Loucy (cell line): ENCODE measurements around the gene ASTN2.

Source experiments
- H2AFZ ChIP-seq: fragments of 200-600 bp; sonication (generic); 2 replicates; pipeline ENCODE4 v1.6.0; 2016; ENCODE audit warnings: antibody characterized with exemption, mild to moderate bottlenecking, low read length, moderate library complexity
- H3F3A ChIP-seq: fragments of 200-600 bp; 2 replicates; pipeline ENCODE4 v1.6.0; 2016; ENCODE audit warnings: antibody characterized with exemption, low read depth, mild to moderate bottlenecking
- H3K27me3 ChIP-seq: fragments of 200-600 bp; sonication (generic); 2 replicates; pipeline ENCODE4 v1.6.1; 2014; ENCODE audit warnings: low read length, mild to moderate bottlenecking; ENCODE audit not compliant: insufficient read depth, poor library complexity, severe bottlenecking
- H3K36me3 ChIP-seq: fragments of 200-600 bp; sonication (generic); 2 replicates; pipeline ENCODE4 v1.6.1; 2016; ENCODE audit warnings: low read length; ENCODE audit not compliant: insufficient read depth
- H3K4me1 ChIP-seq: fragments of 200-600 bp; sonication (generic); 2 replicates; pipeline ENCODE4 v1.5.1; 2014; ENCODE audit warnings: low read length, mild to moderate bottlenecking; ENCODE audit not compliant: insufficient read depth, poor library complexity, severe bottlenecking
- H3K4me2 ChIP-seq: fragments of 200-600 bp; sonication (generic); 2 replicates; pipeline ENCODE4 v1.6.0; 2014; ENCODE audit warnings: antibody characterized with exemption, low read length, low read depth, mild to moderate bottlenecking; ENCODE audit not compliant: poor library complexity, severe bottlenecking
- H3K4me3 ChIP-seq: fragments of 200-600 bp; sonication (generic); 2 replicates; pipeline ENCODE4 v1.5.1; 2014; ENCODE audit warnings: low read length, mild to moderate bottlenecking, mixed read lengths; ENCODE audit not compliant: poor library complexity, severe bottlenecking
- H3K79me2 ChIP-seq: fragments of 200-600 bp; sonication (generic); 2 replicates; pipeline ENCODE4 v1.6.1; 2014; ENCODE audit warnings: low read length; ENCODE audit not compliant: insufficient read depth
- H3K9ac ChIP-seq: fragments of 200-600 bp; sonication (generic); 2 replicates; pipeline ENCODE4 v1.6.0; 2014; ENCODE audit warnings: mild to moderate bottlenecking, low read depth, low read length, moderate library complexity; ENCODE audit not compliant: poor library complexity, severe bottlenecking
- H3K9me2 ChIP-seq: fragments of 200-600 bp; sonication (generic); replicated peaks from 2 replicates; pipeline ENCODE4 v1.6.1; 2016; ENCODE audit warnings: low read depth, low read length, mixed read lengths
- H3K9me3 ChIP-seq: fragments of 200-600 bp; sonication (generic); 2 replicates; pipeline ENCODE4 v1.6.1; 2014; ENCODE audit warnings: mild to moderate bottlenecking, antibody characterized with exemption, low read length, low read depth; ENCODE audit not compliant: insufficient read depth
- H4K20me1 ChIP-seq: fragments of 200-600 bp; sonication (generic); 2 replicates; pipeline ENCODE4 v1.6.0; 2014; ENCODE audit warnings: antibody characterized with exemption, low read length, mild to moderate bottlenecking; ENCODE audit not compliant: insufficient read depth, poor library complexity, severe bottlenecking
- CTCF ChIP-seq: fragments of 200-600 bp; sonication (generic); conservative IDR thresholded peaks from 2 replicates; pipeline ENCODE4 v1.5.1; 2014; ENCODE audit warnings: mild to moderate bottlenecking, antibody characterized with exemption, low read length
- EZH2phosphoT487 ChIP-seq: fragments of 200-600 bp; IDR thresholded peaks from 2 replicates; pipeline ENCODE4 v1.6.1; 2018; ENCODE audit warnings: antibody characterized with exemption, mild to moderate bottlenecking, moderate library complexity, borderline replicate concordance

Gene ASTN2

DNA sequence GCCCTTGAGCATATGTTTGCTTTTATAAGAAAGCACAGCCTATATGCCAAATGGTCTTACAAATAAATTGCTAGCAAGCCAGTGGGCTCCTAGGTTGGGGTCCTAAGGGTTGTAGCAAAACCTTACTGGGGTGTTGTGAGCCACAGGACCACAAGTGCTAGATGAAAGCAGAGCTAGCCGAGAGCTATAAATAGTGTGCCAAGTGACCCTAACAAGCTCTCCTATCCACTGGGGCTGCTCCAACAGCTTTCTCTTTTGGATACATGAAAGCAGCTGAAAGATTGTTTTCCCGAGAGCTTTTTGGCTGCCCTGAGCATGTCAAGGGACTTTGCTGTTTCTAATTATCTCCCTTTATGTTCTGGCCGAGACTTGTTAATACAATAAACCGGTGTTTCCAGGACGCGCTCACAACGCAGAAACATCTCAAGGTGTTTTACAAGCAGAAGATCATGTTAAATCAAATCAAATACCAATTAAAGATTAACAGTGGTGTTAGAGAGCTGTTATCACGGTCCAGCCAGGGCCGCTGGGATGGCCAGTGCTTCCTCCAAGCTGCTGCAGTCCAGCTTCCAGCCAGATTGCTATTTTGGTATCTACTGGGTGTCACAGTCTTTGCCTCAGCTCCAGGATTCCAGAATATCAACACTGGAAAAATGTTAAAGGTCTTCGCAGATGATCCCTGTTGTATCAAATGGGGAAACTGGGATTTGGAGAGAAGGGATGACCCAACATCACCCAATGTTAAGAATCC lies 351.0 kb downstream of the ASTN2 start:
- TF ChIP-seq EZH2phosphoT487 (no peak), CTCF (no peak)
- H3K9me2 ChIP-seq, result no peaks in the 10 kb centered on the region

DNA sequence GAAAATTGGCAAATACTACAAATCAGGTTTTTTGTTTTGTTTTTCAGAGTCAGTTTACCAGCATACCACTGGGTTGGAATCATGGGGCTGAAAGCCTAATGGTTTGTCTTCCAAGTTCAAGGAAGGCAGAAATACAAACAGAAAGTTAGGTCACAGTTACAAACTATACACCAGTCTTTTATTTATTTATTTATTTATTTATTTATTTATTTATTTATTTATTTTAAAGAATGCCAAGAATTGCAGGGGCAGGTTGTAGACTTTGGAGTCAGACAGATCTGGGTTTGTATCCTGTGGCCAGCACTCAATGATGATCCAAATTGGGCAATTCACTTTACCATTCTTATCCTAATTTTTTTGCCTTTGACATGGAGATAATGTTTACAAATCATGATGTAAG lies 353.9 kb downstream of the ASTN2 start:
- Histone ChIP-seq H3F3A (no peaks in the 10 kb centered on the region), H3K9me2 (no peaks in the 10 kb centered on the region), H3K79me2 (no peaks in the 10 kb centered on the region), H3K9ac (no peak overlapping the region), H3K9me3 (no peaks in the 10 kb centered on the region; the same call in 1 of the 2 replicates), H3K4me2 (no peak overlapping the region), H3K27me3 (no peaks in the 10 kb centered on the region), H3K4me1 (no peaks in the 10 kb centered on the region), H2AFZ (no peak overlapping the region), H3K36me3 (no peaks in the 10 kb centered on the region), H3K4me3 (no peak overlapping the region), H4K20me1 (no peaks in the 10 kb centered on the region)
- TF ChIP-seq EZH2phosphoT487 (no peak), CTCF (no peak)

More for the DNA sequence above, 351.0 kb downstream of the ASTN2 start:
- Histone ChIP-seq H3K9ac (no peak overlapping the region), H3K4me3 (no peak overlapping the region), H3K4me2 (no peak overlapping the region), H4K20me1 (no peaks in the 10 kb centered on the region), H2AFZ (no peak overlapping the region), H3F3A (no peaks in the 10 kb centered on the region), H3K79me2 (no peaks in the 10 kb centered on the region), H3K4me1 (no peaks in the 10 kb centered on the region), H3K9me3 (no peaks in the 10 kb centered on the region; the same call in 1 of the 2 replicates), H3K27me3 (no peaks in the 10 kb centered on the region), H3K36me3 (no peaks in the 10 kb centered on the region)

- H3K4me2 ChIP-seq, result no peak overlapping the region
- no peaks in the 10 kb centered on the region for H3K4me1 ChIP-seq
- H3K9me3 ChIP-seq, result 0 out of 2 replicates have a peak, but pooled peaks cover 3% of the 10 kb centered on the region
- H3K4me3 ChIP-seq, result no peak overlapping the region
- no peak overlapping the region for H3K9ac ChIP-seq
- no peaks in the 10 kb centered on the region for H3K79me2 ChIP-seq
- H3K9me2 ChIP-seq, result no peaks in the 10 kb centered on the region
- no peaks in the 10 kb centered on the region for H3K27me3 ChIP-seq
- H3K36me3 ChIP-seq, result no peaks in the 10 kb centered on the region
- no peak for TF ChIP-seq CTCF
- TF ChIP-seq EZH2phosphoT487, result no peak
- H2AFZ ChIP-seq, result no peak overlapping the region
- no peaks in the 10 kb centered on the region for H4K20me1 ChIP-seq
- no peaks in the 10 kb centered on the region for H3F3A ChIP-seq
These were observed 364.9 kb downstream of the ASTN2 start for GRCh38 chr9:117050007-117050406.
